Measurements from ENCODE around the gene CHST15. TPM values are rescaled to one million over a fixed set of nuclear protein-coding genes. Genes with fewer than 3 reads are reported as not detected.

CHST15 gene
- total RNA-seq, 2 donors from 2014 or later = 18.5 to 21.5 TPM

GRCh38 chr10:124030061-124030460, 63.3 kb downstream of the CHST15 start:
- H3K27ac ChIP-seq = no peak overlapping the region
- ATAC-seq (no peak), DNase-seq (no peak)
- no peaks in the 10 kb centered on the region for H3K36me3 ChIP-seq (replicated peaks in 1 of 2; ENCODE audit: insufficient read depth in 1 of 2, low read depth in 2 of 2)
- H3K27me3 ChIP-seq = no peaks in the 10 kb centered on the region
- intact Hi-C loops (cut with DNase I) = no loop called here
- TF ChIP-seq, protein P1, sequence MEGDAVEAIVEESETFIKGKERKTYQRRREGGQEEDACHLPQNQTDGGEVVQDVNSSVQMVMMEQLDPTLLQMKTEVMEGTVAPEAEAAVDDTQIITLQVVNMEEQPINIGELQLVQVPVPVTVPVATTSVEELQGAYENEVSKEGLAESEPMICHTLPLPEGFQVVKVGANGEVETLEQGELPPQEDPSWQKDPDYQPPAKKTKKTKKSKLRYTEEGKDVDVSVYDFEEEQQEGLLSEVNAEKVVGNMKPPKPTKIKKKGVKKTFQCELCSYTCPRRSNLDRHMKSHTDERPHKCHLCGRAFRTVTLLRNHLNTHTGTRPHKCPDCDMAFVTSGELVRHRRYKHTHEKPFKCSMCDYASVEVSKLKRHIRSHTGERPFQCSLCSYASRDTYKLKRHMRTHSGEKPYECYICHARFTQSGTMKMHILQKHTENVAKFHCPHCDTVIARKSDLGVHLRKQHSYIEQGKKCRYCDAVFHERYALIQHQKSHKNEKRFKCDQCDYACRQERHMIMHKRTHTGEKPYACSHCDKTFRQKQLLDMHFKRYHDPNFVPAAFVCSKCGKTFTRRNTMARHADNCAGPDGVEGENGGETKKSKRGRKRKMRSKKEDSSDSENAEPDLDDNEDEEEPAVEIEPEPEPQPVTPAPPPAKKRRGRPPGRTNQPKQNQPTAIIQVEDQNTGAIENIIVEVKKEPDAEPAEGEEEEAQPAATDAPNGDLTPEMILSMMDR (IDR thresholded peaks at IDR 0.05) = no peak
- no peak for TF ChIP-seq POLR2A (IDR thresholded peaks at IDR 0.05)
- H3K9me3 ChIP-seq = no peaks in the 10 kb centered on the region
- 44 to 47% methylated on average over 2 to 8 of the region's 8 CpGs for WGBS, 2 donors
- H3K4me1 ChIP-seq = no peaks in the 10 kb centered on the region
- H3K4me3 ChIP-seq = no peak overlapping the region

- ATAC-seq (no peak), DNase-seq (no peak)
- TF ChIP-seq, protein P1 (IDR thresholded peaks at IDR 0.05) = no peak
- TF ChIP-seq POLR2A (IDR thresholded peaks at IDR 0.05) = no peak
- WGBS, 2 donors = 72 to 84% methylated on average over 5 to 12 of the region's 12 CpGs
- Histone ChIP-seq H3K27me3 (no peaks in the 10 kb centered on the region), H3K4me3 (no peak overlapping the region), H3K4me1 (no peaks in the 10 kb centered on the region), H3K36me3 (replicated peaks in 1 of 2; ENCODE audit: insufficient read depth in 1 of 2, low read depth in 2 of 2) (no peaks in the 10 kb centered on the region), H3K9me3 (no peaks in the 10 kb centered on the region), H3K27ac (no peak overlapping the region)
- intact Hi-C loops (cut with DNase I) = no loop called here
Observed at GRCh38 chr10:124029559-124029958, 63.8 kb downstream of the CHST15 start.

DNA sequence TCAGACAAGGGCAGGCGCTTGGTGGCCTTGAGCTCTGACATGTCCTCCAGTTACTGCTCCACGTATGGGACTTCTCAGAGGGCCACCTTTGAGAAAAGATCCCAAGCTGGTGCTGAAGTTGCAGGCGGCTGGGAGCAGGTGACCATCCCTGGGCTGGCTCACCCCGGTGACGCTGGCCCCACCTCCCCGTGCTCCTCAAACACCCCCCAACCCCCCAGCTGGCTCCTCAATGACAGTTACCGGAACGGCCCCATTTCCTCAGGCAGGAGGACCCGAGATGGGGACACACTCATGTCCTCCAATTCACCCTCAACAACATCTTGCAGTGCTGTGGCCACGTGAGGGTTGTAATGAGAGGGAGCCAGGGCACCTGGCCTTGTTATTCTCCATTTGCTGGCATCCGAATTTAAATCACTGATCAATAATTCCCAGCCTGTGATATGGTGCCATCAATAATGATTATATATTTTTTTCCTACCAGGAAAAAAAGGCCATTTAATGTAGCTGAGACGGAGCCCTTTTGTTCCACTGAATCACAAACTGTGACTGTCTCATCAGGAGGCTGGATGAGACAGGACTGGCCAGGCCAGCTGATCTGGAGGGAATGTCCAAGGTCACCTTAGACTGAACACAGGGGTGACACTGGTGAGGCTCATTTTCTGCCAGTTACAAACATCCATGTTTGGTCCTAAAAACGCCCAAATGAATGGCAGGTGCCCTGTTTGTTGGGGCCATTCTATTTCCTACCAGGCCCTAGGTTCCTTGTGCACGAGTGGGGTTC, 64.5 kb downstream of the CHST15 start:
- no peaks in the 10 kb centered on the region for H3K27me3 ChIP-seq
- no peaks in the 10 kb centered on the region for H3K36me3 ChIP-seq (replicated peaks in 1 of 2; ENCODE audit: insufficient read depth in 1 of 2, low read depth in 2 of 2)
- 60 to 67% methylated on average over 6 to 14 of the region's 14 CpGs for WGBS, 2 donors
- H3K27ac ChIP-seq = no peak overlapping the region
- intact Hi-C loops (cut with DNase I) = no loop called here
- TF ChIP-seq, protein P1 (IDR thresholded peaks at IDR 0.05) = no peak
- no peak for TF ChIP-seq POLR2A (IDR thresholded peaks at IDR 0.05)
- H3K4me3 ChIP-seq = no peak overlapping the region
- no peaks in the 10 kb centered on the region for H3K9me3 ChIP-seq
- no peaks in the 10 kb centered on the region for H3K4me1 ChIP-seq
- ATAC-seq (no peak), DNase-seq (no peak)

GRCh38 chr10:124027651-124028050, 65.7 kb downstream of the CHST15 start:
- no peak for DNase-seq
- H3K27ac ChIP-seq = no peak overlapping the region
- 65 to 77% methylated on average over 6 to 9 of the region's 9 CpGs for WGBS, 2 donors

More at GRCh38 chr10:124027651-124028050, 65.7 kb downstream of the CHST15 start:
- no peak for ATAC-seq
- no peaks in the 10 kb centered on the region for H3K36me3 ChIP-seq (replicated peaks in 1 of 2; ENCODE audit: insufficient read depth in 1 of 2, low read depth in 2 of 2)
- no peak overlapping the region for H3K4me3 ChIP-seq
- no peaks in the 10 kb centered on the region for H3K9me3 ChIP-seq
- intact Hi-C loops (cut with DNase I) = no loop called here
- TF ChIP-seq, protein P1 (IDR thresholded peaks at IDR 0.05) = no peak
- no peak for TF ChIP-seq POLR2A (IDR thresholded peaks at IDR 0.05)
- no peaks in the 10 kb centered on the region for H3K4me1 ChIP-seq
- H3K27me3 ChIP-seq = no peaks in the 10 kb centered on the region
